ENCODE measurements around the gene LRP2BP.

Gene LRP2BP

GRCh38 chr4:185408432-185408831 lies 12.7 kb upstream of the LRP2BP start:
- TF ChIP-seq CTCF (conservative IDR thresholded peaks at IDR 0.05) (no peak), ZFX (IDR thresholded peaks at IDR 0.05) (no peak)
- H3K27ac ChIP-seq: no peak overlapping the region

GRCh38 chr4:185405296-185405999 lies 9.7 kb upstream of the LRP2BP start:
- H3K27ac ChIP-seq: no peak overlapping the region
- no peak for TF ChIP-seq CTCF (conservative IDR thresholded peaks at IDR 0.05)
- TF ChIP-seq ZFX (IDR thresholded peaks at IDR 0.05): no peak

- TF ChIP-seq ZFX (IDR thresholded peaks at IDR 0.05) (no peak), CTCF (conservative IDR thresholded peaks at IDR 0.05) (no peak)
- H3K27ac ChIP-seq: no peak overlapping the region
Observed at GRCh38 chr4:185404031-185404430, 8.3 kb upstream of the LRP2BP start.

- no peak overlapping the region for H3K27ac ChIP-seq
- TF ChIP-seq ZFX (IDR thresholded peaks at IDR 0.05): no peak
- TF ChIP-seq CTCF (conservative IDR thresholded peaks at IDR 0.05): no peak
Observed at GRCh38 chr4:185399466-185399865, 3.7 kb upstream of the LRP2BP start.

- TF ChIP-seq CTCF (conservative IDR thresholded peaks at IDR 0.05) (no peak), ZFX (IDR thresholded peaks at IDR 0.05) (no peak)
- no peak overlapping the region for H3K27ac ChIP-seq
Observed at GRCh38 chr4:185398618-185399017, 2.9 kb upstream of the LRP2BP start.

GRCh38 chr4:185396724-185397385 lies 1.1 kb upstream of the LRP2BP start, which contains the start of gene ANKRD37:
Gene ANKRD37, plus strand, starts transcription at chr4:185396841. Its CDS starts 83 bp downstream, at chr4:185396924.
- TF ChIP-seq CTCF (conservative IDR thresholded peaks at IDR 0.05): no peak
- no peak for TF ChIP-seq ZFX (IDR thresholded peaks at IDR 0.05)
- H3K27ac ChIP-seq: peak within 1 kb of the TSS; percentile 96

GRCh38 chr4:185395956-185396723 lies 416 bp upstream of the LRP2BP start:
- peak overlapping the region; percentile 96 for H3K27ac ChIP-seq
- TF ChIP-seq ZFX (IDR thresholded peaks at IDR 0.05) (no peak), CTCF (conservative IDR thresholded peaks at IDR 0.05) (no peak)

All from C4-2B (cell line).